ENCODE data around the gene DNAJC8. TPM values are rescaled to one million over a fixed set of nuclear protein-coding genes. Genes with fewer than 3 reads are reported as not detected.

Gene DNAJC8
- total RNA-seq, 6 experiments from 2014 or later = 101 to 112 (median 105) TPM

DNA sequence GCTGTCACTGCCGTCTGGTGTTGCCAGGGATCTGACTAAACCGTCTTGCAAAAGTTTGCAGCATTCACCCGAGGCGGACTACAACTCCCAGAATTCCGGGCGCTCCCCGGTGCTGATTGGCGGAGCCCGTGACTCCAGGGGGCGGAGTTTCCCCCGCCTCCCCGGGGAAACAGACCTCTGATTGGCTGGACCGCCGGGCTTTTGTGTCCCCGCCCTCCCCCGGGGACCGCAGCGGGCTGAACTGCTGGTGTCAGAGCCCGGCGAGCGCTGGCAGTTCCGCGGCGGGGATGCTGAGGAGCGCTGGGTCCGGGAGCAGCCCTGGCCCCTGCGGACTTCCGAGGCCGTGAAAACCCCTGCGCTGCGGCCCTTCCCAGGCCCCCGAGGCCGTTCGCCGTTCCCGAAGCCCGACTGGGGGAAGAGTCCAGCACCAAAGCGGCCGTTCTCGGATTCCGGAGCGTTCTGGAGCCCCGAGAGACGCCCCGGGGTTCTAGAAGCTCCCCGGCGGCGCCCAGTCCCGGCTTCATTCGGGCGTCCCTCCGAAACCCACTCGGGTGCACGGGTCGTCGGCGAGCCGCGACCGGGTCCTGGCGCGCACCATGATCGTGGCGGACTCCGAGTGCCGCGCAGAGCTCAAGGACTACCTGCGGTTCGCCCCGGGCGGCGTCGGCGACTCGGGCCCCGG is 26.6 kb upstream of the DNAJC8 start, which contains the start of gene SESN2:
Gene SESN2, plus strand, starts transcription at position 267 of the 682 bp plus-strand sequence. Its CDS starts 330 bp downstream, at position 597.
- Mint-ChIP-seq H3K27me3 (ENCODE audit: insufficient read depth) (peaks cover 2% of the 10 kb centered on the region; the same call in 1 of the 2 replicates), H3K36me3 (ENCODE audit: low read depth) (peaks cover 9% of the 10 kb centered on the region), H3K27ac (peak within 1 kb of the TSS; percentile 92), H3K9me3 (no peaks in the 10 kb centered on the region), H3K4me3 (peak within 1 kb of the TSS; percentile 88), H3K4me1 (ENCODE audit: low read depth) (peaks cover 32% of the 10 kb centered on the region)
- peak; percentile 99 for DNase-seq
- TF ChIP-seq, protein P1, sequence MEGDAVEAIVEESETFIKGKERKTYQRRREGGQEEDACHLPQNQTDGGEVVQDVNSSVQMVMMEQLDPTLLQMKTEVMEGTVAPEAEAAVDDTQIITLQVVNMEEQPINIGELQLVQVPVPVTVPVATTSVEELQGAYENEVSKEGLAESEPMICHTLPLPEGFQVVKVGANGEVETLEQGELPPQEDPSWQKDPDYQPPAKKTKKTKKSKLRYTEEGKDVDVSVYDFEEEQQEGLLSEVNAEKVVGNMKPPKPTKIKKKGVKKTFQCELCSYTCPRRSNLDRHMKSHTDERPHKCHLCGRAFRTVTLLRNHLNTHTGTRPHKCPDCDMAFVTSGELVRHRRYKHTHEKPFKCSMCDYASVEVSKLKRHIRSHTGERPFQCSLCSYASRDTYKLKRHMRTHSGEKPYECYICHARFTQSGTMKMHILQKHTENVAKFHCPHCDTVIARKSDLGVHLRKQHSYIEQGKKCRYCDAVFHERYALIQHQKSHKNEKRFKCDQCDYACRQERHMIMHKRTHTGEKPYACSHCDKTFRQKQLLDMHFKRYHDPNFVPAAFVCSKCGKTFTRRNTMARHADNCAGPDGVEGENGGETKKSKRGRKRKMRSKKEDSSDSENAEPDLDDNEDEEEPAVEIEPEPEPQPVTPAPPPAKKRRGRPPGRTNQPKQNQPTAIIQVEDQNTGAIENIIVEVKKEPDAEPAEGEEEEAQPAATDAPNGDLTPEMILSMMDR (IDR thresholded peaks at IDR 0.05) = no peak; the same call in 1 of the 2 replicates

DNA sequence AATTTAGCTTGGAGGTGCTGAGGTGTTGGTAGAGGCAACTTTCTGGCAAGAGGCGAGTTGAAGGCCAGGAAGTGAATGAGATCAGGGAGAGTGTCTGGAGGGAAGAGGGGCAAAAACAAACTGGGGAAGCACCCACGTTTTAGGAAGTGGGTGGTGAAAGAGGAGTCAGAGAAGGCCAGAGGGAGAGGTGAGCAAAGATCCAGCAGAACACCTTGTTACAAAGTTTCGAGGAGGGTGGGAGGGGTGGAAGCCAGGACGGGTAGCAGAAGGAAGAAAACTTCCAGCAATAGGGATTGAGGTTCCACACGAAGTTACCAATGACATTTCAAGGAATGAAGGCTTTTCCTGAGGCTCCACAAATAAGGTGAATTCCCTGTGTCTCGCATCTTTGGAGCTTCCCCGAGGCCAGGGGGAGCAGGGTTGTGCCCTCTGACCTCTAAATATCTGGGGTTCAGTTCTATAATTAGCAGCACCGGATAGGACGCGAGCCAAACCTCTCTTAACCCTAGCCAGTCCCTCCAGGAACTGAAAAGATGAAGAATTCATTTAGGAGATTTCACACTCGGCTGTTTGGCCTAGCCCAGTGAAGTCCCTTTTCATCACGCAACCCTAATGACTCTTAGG is 25.9 kb upstream of the DNAJC8 start:
- TF ChIP-seq, protein P1 (IDR thresholded peaks at IDR 0.05) = no peak
- no peak for DNase-seq
- peaks cover 9% of the 10 kb centered on the region for H3K36me3 Mint-ChIP-seq (ENCODE audit: low read depth)
- no peaks in the 10 kb centered on the region for H3K9me3 Mint-ChIP-seq
- peak overlapping the region; percentile 88 for H3K4me3 Mint-ChIP-seq
- H3K27me3 Mint-ChIP-seq (ENCODE audit: insufficient read depth) = peaks cover 2% of the 10 kb centered on the region; the same call in 1 of the 2 replicates
- peak overlapping the region; percentile 92 for H3K27ac Mint-ChIP-seq
- peaks cover 32% of the 10 kb centered on the region for H3K4me1 Mint-ChIP-seq (ENCODE audit: low read depth)

DNA sequence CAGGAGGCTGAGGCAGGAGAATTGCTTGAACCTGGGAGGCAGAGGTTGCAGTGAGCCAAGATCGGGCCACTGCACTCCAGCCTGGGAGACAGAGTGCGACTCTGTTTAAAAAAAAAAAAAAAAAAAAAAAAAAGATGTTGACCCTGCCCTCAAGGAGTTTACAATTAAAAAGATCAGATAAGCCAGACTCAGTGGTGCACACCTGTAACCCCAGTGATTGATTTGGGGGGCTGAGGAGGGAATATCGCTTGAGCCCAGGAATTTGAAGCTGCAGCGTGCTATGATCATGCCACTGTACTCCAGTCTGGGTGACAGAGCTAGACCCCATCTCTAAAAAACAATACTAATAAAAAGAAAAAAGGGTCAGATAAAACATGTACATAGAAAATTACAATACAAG is 24.9 kb upstream of the DNAJC8 start:
- DNase-seq = no peak
- Mint-ChIP-seq H3K27ac (peak overlapping the region; percentile 92), H3K9me3 (no peaks in the 10 kb centered on the region), H3K27me3 (ENCODE audit: insufficient read depth) (no peaks in the 10 kb centered on the region; the same call in 1 of the 2 replicates), H3K4me3 (no peak overlapping the region), H3K36me3 (ENCODE audit: low read depth) (peaks cover 9% of the 10 kb centered on the region), H3K4me1 (ENCODE audit: low read depth) (peaks cover 22% of the 10 kb centered on the region)
- TF ChIP-seq, protein P1 (IDR thresholded peaks at IDR 0.05) = no peak

DNA sequence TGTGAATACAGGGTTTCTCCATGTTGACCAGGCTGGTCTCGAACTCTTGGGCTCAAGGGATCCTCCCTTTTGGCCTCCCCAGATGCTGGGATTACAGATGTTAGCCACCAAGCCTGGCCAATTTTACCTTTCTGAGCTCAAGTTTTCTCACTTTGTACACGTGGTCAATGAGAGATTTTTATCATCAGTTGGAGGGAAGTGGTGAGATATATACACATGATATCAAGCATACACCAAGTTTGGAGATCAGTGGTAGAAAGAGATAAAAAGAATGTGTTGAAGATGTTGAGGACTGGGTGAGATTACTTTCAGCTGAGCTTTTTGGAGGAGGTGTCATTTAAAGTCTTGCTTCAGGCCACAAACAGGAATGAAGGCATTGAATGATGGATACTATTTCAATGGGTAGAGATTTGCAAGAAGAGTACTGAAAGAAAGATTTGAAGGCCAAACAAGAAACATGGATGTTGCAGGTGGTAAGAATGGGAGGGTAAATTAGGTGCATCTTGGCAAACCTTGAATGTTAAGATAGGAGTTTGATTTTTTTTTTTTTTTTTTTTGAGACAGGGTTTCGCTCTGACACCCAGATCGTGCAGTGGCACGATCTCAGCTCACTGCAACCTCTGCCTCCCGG is 23.5 kb upstream of the DNAJC8 start:
- peaks cover 16% of the 10 kb centered on the region for H3K4me1 Mint-ChIP-seq (ENCODE audit: low read depth)
- H3K36me3 Mint-ChIP-seq (ENCODE audit: low read depth) = peaks cover 8% of the 10 kb centered on the region
- H3K9me3 Mint-ChIP-seq = no peaks in the 10 kb centered on the region
- no peak overlapping the region for H3K27ac Mint-ChIP-seq
- H3K27me3 Mint-ChIP-seq (ENCODE audit: insufficient read depth) = no peaks in the 10 kb centered on the region; the same call in 1 of the 2 replicates
- H3K4me3 Mint-ChIP-seq = no peak overlapping the region
- DNase-seq = no peak
- TF ChIP-seq, protein P1 (IDR thresholded peaks at IDR 0.05) = no peak

DNA sequence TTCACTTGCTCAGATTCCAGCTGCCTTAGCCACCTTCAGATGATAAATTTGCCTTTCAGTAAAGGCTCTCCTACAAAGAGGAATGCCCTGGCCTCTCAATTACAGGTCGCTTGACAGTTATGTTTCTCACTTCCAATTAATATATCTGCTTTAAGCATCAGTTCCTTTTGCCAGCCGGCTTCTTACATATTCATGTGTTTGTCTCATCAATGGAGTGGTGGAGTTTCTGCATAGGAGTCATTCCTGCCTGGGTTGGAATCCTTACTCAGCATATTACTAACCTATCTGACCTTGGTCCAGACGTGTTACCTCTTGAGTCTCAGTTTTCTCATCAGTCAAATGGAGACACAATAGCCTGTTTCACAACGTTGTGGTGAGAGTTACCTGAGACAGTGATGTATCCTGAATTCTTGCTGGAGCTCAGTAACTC is 17.1 kb upstream of the DNAJC8 start:
- H3K27ac Mint-ChIP-seq = peak overlapping the region; percentile 79
- H3K36me3 Mint-ChIP-seq (ENCODE audit: low read depth) = peaks cover 6% of the 10 kb centered on the region
- peaks cover 2% of the 10 kb centered on the region for H3K27me3 Mint-ChIP-seq (ENCODE audit: insufficient read depth)
- peaks cover 3% of the 10 kb centered on the region; the same call in 1 of the 2 replicates for H3K9me3 Mint-ChIP-seq
- no peak overlapping the region for H3K4me3 Mint-ChIP-seq
- no peak for DNase-seq
- peaks cover 37% of the 10 kb centered on the region for H3K4me1 Mint-ChIP-seq (ENCODE audit: low read depth)
- TF ChIP-seq, protein P1 (IDR thresholded peaks at IDR 0.05) = no peak
